Smooth muscle cell (in vitro differentiated cells): Measurements from ENCODE around the gene C1QA. TPM values are rescaled to one million over a fixed set of nuclear protein-coding genes. Genes with fewer than 3 reads are reported as not detected.

Experiments used
- DNase-seq: peaks from one replicate; lab custom pipeline; 2025; ENCODE audit not compliant: unreplicated experiment; lab: John Stamatoyannopoulos, UW
- H2AFZ ChIP-seq: fragments of 200-600 bp; sonication (generic); 2 replicates; pipeline ENCODE4 v1.6.0; 2016; ENCODE audit warnings: antibody characterized with exemption, low read depth, mild to moderate bottlenecking
- H3F3A ChIP-seq: fragments of 200-600 bp; sonication (generic); 2 replicates; pipeline ENCODE4 v1.6.0; 2017; ENCODE audit warnings: antibody characterized with exemption, low read depth
- H3K27ac ChIP-seq: fragments of 200-600 bp; sonication (generic); 2 replicates; pipeline ENCODE4 v1.5.1; 2016; ENCODE audit warnings: low read depth, mild to moderate bottlenecking
- H3K27me3 ChIP-seq: fragments of 200-600 bp; sonication (generic); 2 replicates; pipeline ENCODE4 v1.6.1; 2016; ENCODE audit warnings: low read depth, mild to moderate bottlenecking
- H3K36me3 ChIP-seq: fragments of 200-600 bp; sonication (generic); 2 replicates; pipeline ENCODE4 v1.5.1; 2016; ENCODE audit warnings: low read depth
- H3K4me1 ChIP-seq: fragments of 200-600 bp; sonication (generic); 2 replicates; pipeline ENCODE4 v1.5.1; 2016; ENCODE audit warnings: low read depth
- H3K4me2 ChIP-seq: fragments of 200-600 bp; sonication (generic); 2 replicates; pipeline ENCODE4 v1.6.0; 2016; ENCODE audit warnings: mild to moderate bottlenecking
- H3K4me3 ChIP-seq: fragments of 200-600 bp; sonication (generic); 2 replicates; pipeline ENCODE4 v1.5.1; 2016; ENCODE audit warnings: mild to moderate bottlenecking
- H3K79me2 ChIP-seq: fragments of 200-600 bp; sonication (generic); 2 replicates; pipeline ENCODE4 v1.6.0; 2016; ENCODE audit warnings: low read depth, mild to moderate bottlenecking
- H3K9ac ChIP-seq: fragments of 200-600 bp; sonication (generic); 2 replicates; pipeline ENCODE4 v1.6.0; 2016; ENCODE audit warnings: low read depth
- H3K9me3 ChIP-seq: fragments of 200-600 bp; sonication (generic); replicated peaks from 2 replicates; pipeline ENCODE4 v1.5.1; 2016; ENCODE audit warnings: low read depth
- H4K20me1 ChIP-seq: fragments of 200-600 bp; sonication (generic); 2 replicates; pipeline ENCODE4 v1.6.0; 2016; ENCODE audit warnings: low read depth
- WGBS: methylation state at CpG from one replicate; pipeline ENCODE4 v1.1.7; 2016; ENCODE audit warnings: low lambda C conversion rate; 5-methylcytosine and 5-hydroxymethylcytosine counted together
- polyA plus RNA-seq: library from polyadenylated mRNA; unstranded; fragments of >200 nt; fragmentation: Nextera tagmentation; extraction: Ambion mirVana; gene quantifications from 2 replicates; pipeline ENCODE4 v1.2.1, GENCODE V29; 2016
- total RNA-seq: library from RNA; depleted of rRNA; stranded (reverse); fragments of >200 nt; gene quantifications from 2 replicates; pipeline ENCODE4 v1.2.3, GENCODE V29; 2014
- TF ChIP-seq, protein P1 (sequence below): fragments of 200-600 bp; sonication (generic); IDR thresholded peaks from 2 replicates; pipeline ENCODE4 v1.5.1; 2017; ENCODE audit warnings: borderline replicate concordance, mild to moderate bottlenecking, antibody characterized with exemption; ENCODE audit not compliant: insufficient read depth, poor library complexity, severe bottlenecking

Gene C1QA
- total and polyA plus RNA-seq, 2 experiments from 2014 or later = not detected

DNA sequence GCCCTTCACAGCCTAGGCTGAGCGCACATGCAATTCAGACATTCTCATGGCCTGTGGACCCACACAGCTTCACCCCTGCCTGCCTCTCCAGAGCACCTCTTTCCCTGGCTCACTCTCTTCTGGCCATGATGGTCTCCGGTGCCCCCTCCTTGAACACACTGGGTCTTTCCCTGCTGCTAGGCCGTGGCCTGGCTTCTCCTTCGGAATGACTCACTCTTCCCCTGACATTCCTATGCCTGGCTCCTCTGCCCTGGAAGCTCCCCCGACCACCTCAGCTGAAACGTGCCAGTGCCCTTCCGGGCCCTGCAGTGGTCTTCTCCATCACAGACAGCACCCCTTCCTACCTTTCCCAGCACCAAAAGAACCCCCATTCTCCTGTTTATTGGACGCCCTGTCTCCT, 44.9 kb upstream of the C1QA start:
- WGBS = 66% methylated on average over 8 of the region's 8 CpGs

DNA sequence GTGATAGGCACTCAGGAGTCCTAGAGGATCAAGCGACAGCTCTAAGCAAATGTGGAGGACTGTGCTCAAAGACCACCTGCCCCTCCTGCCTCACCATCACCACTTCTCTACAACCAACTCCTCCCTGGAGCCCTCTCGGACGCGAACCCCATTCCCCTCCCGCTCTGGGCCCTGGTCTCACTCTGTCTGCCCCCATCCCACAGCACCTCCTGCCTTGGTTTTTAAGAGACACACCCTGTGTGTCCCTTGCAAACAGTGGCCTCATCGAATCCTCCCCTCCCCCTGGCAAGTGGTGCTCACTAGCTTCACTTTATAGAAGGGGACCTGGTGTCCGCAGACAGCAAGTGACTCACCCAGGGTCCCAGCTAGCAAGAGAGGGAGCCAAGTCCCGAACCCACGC, 44.4 kb upstream of the C1QA start:
- WGBS = 81% methylated on average over 9 of the region's 9 CpGs
- no peak overlapping the region for H3K4me2 ChIP-seq
- TF ChIP-seq, protein P1, sequence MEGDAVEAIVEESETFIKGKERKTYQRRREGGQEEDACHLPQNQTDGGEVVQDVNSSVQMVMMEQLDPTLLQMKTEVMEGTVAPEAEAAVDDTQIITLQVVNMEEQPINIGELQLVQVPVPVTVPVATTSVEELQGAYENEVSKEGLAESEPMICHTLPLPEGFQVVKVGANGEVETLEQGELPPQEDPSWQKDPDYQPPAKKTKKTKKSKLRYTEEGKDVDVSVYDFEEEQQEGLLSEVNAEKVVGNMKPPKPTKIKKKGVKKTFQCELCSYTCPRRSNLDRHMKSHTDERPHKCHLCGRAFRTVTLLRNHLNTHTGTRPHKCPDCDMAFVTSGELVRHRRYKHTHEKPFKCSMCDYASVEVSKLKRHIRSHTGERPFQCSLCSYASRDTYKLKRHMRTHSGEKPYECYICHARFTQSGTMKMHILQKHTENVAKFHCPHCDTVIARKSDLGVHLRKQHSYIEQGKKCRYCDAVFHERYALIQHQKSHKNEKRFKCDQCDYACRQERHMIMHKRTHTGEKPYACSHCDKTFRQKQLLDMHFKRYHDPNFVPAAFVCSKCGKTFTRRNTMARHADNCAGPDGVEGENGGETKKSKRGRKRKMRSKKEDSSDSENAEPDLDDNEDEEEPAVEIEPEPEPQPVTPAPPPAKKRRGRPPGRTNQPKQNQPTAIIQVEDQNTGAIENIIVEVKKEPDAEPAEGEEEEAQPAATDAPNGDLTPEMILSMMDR = no peak

More for the DNA sequence above, 44.9 kb upstream of the C1QA start:
- H4K20me1 ChIP-seq = no peaks in the 10 kb centered on the region
- H3K4me2 ChIP-seq = no peak overlapping the region
- H3K9ac ChIP-seq = no peak overlapping the region
- TF ChIP-seq, protein P1 = no peak
- no peak for DNase-seq
- H3K27me3 ChIP-seq = peaks cover 38% of the 10 kb centered on the region
- no peaks in the 10 kb centered on the region for H3K79me2 ChIP-seq
- no peaks in the 10 kb centered on the region for H3K36me3 ChIP-seq
- H2AFZ ChIP-seq = no peak overlapping the region
- H3K9me3 ChIP-seq = no peaks in the 10 kb centered on the region
- no peaks in the 10 kb centered on the region for H3F3A ChIP-seq
- H3K4me3 ChIP-seq = no peak overlapping the region
- H3K27ac ChIP-seq = no peak overlapping the region
- no peaks in the 10 kb centered on the region for H3K4me1 ChIP-seq

GRCh38 chr1:22592919-22593790, 43.3 kb upstream of the C1QA start:
- H3K9ac ChIP-seq = no peak overlapping the region
- H4K20me1 ChIP-seq = no peaks in the 10 kb centered on the region
- H3K36me3 ChIP-seq = no peaks in the 10 kb centered on the region
- H3K27me3 ChIP-seq = peaks cover 38% of the 10 kb centered on the region
- no peak overlapping the region for H3K27ac ChIP-seq
- 76% methylated on average over 30 of the region's 38 CpGs for WGBS
- H3K9me3 ChIP-seq = no peaks in the 10 kb centered on the region
- H3K79me2 ChIP-seq = no peaks in the 10 kb centered on the region
- no peak overlapping the region for H2AFZ ChIP-seq
- H3K4me2 ChIP-seq = no peak overlapping the region
- no peak overlapping the region for H3K4me3 ChIP-seq
- DNase-seq = no peak
- H3K4me1 ChIP-seq = no peaks in the 10 kb centered on the region
- no peaks in the 10 kb centered on the region for H3F3A ChIP-seq
- TF ChIP-seq, protein P1 = no peak

More for the DNA sequence above, 44.4 kb upstream of the C1QA start:
- Histone ChIP-seq H3K4me3 (no peak overlapping the region), H3K9me3 (no peaks in the 10 kb centered on the region), H3K79me2 (no peaks in the 10 kb centered on the region), H3K27ac (no peak overlapping the region), H4K20me1 (no peaks in the 10 kb centered on the region), H2AFZ (no peak overlapping the region), H3K27me3 (peaks cover 38% of the 10 kb centered on the region), H3K4me1 (no peaks in the 10 kb centered on the region), H3K9ac (no peak overlapping the region), H3K36me3 (no peaks in the 10 kb centered on the region), H3F3A (no peaks in the 10 kb centered on the region)
- DNase-seq = no peak

DNA sequence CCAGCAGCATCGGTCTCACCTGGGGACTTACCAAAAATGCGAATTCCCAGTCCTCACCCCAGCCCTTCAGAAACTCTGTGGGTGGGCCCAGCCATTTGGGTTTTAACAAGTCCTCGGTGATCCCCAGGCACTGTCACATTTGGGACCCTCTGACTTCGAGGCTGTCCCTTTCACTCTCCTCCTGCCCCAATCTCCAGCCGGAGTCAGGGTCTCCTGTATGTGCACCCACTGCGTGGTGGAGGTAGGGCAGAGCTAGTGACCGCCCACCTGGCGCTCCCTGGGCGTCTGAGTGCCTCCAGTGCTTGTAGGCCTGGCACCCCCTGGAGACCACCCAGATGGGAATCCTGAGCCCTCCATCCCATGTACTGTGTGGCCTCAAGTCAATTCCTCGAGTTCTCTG, 42.0 kb upstream of the C1QA start:
- Histone ChIP-seq H3K9me3 (no peaks in the 10 kb centered on the region), H3K4me1 (no peaks in the 10 kb centered on the region), H3K4me2 (no peak overlapping the region), H3K4me3 (no peak overlapping the region), H3K9ac (no peak overlapping the region), H4K20me1 (no peaks in the 10 kb centered on the region), H3K27me3 (peaks cover 46% of the 10 kb centered on the region), H3K27ac (no peak overlapping the region), H3K79me2 (no peaks in the 10 kb centered on the region), H3K36me3 (no peaks in the 10 kb centered on the region), H2AFZ (no peak overlapping the region), H3F3A (no peaks in the 10 kb centered on the region)
- no peak for DNase-seq
- 82% methylated on average over 10 of the region's 10 CpGs for WGBS
- TF ChIP-seq, protein P1 = no peak
